Measurements from ENCODE around the gene ESAM.

DNA sequence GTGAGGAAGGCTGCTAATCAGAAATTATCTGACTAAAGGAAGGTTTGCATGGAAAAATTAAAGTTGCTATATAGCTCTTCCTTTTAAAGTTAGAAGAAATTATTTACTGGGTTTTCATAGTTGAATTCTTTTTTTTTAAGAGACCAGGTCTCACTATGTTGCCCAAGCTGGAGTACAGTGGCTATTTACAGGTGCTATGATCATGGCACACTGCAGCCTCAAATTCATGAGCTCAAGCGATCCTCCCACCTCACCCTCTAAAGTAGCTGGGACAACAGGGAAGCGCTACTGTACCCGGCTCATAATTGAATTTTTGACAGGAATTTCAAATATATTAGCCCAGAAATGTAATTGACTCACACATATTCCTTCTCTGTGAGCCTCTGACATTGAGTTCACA, 34.2 kb upstream of the ESAM start:
- TF ChIP-seq CTCF (IDR thresholded peaks at IDR 0.05) (no peak), ZFX (IDR thresholded peaks at IDR 0.05; ENCODE audit: borderline replicate concordance) (no peak)

Data from 22Rv1 (cell line).